Loucy (cell line): ENCODE data around the gene MPL.

Source experiments
- H2AFZ ChIP-seq: fragments of 200-600 bp; sonication (generic); 2 replicates; pipeline ENCODE4 v1.6.0; 2016; ENCODE audit warnings: antibody characterized with exemption, mild to moderate bottlenecking, low read length, moderate library complexity
- H3F3A ChIP-seq: fragments of 200-600 bp; 2 replicates; pipeline ENCODE4 v1.6.0; 2016; ENCODE audit warnings: antibody characterized with exemption, low read depth, mild to moderate bottlenecking
- H3K27me3 ChIP-seq: fragments of 200-600 bp; sonication (generic); 2 replicates; pipeline ENCODE4 v1.6.1; 2014; ENCODE audit warnings: low read length, mild to moderate bottlenecking; ENCODE audit not compliant: insufficient read depth, poor library complexity, severe bottlenecking
- H3K36me3 ChIP-seq: fragments of 200-600 bp; sonication (generic); 2 replicates; pipeline ENCODE4 v1.6.1; 2016; ENCODE audit warnings: low read length; ENCODE audit not compliant: insufficient read depth
- H3K4me1 ChIP-seq: fragments of 200-600 bp; sonication (generic); 2 replicates; pipeline ENCODE4 v1.5.1; 2014; ENCODE audit warnings: low read length, mild to moderate bottlenecking; ENCODE audit not compliant: insufficient read depth, poor library complexity, severe bottlenecking
- H3K4me2 ChIP-seq: fragments of 200-600 bp; sonication (generic); 2 replicates; pipeline ENCODE4 v1.6.0; 2014; ENCODE audit warnings: antibody characterized with exemption, low read length, low read depth, mild to moderate bottlenecking; ENCODE audit not compliant: poor library complexity, severe bottlenecking
- H3K4me3 ChIP-seq: fragments of 200-600 bp; sonication (generic); 2 replicates; pipeline ENCODE4 v1.5.1; 2014; ENCODE audit warnings: low read length, mild to moderate bottlenecking, mixed read lengths; ENCODE audit not compliant: poor library complexity, severe bottlenecking
- H3K79me2 ChIP-seq: fragments of 200-600 bp; sonication (generic); 2 replicates; pipeline ENCODE4 v1.6.1; 2014; ENCODE audit warnings: low read length; ENCODE audit not compliant: insufficient read depth
- H3K9ac ChIP-seq: fragments of 200-600 bp; sonication (generic); 2 replicates; pipeline ENCODE4 v1.6.0; 2014; ENCODE audit warnings: mild to moderate bottlenecking, low read depth, low read length, moderate library complexity; ENCODE audit not compliant: poor library complexity, severe bottlenecking
- H3K9me2 ChIP-seq: fragments of 200-600 bp; sonication (generic); replicated peaks from 2 replicates; pipeline ENCODE4 v1.6.1; 2016; ENCODE audit warnings: low read depth, low read length, mixed read lengths
- H3K9me3 ChIP-seq: fragments of 200-600 bp; sonication (generic); 2 replicates; pipeline ENCODE4 v1.6.1; 2014; ENCODE audit warnings: mild to moderate bottlenecking, antibody characterized with exemption, low read length, low read depth; ENCODE audit not compliant: insufficient read depth
- H4K20me1 ChIP-seq: fragments of 200-600 bp; sonication (generic); 2 replicates; pipeline ENCODE4 v1.6.0; 2014; ENCODE audit warnings: antibody characterized with exemption, low read length, mild to moderate bottlenecking; ENCODE audit not compliant: insufficient read depth, poor library complexity, severe bottlenecking
- EZH2phosphoT487 ChIP-seq: fragments of 200-600 bp; IDR thresholded peaks from 2 replicates; pipeline ENCODE4 v1.6.1; 2018; ENCODE audit warnings: antibody characterized with exemption, mild to moderate bottlenecking, moderate library complexity, borderline replicate concordance
- TF ChIP-seq, protein P1 (sequence below): fragments of 200-600 bp; sonication (generic); conservative IDR thresholded peaks from 2 replicates; pipeline ENCODE4 v1.5.1; 2014; ENCODE audit warnings: mild to moderate bottlenecking, antibody characterized with exemption, low read length

Gene MPL

GRCh38 chr1:43337588-43337987 lies at the start of gene MPL:
Gene MPL, plus strand, starts transcription at chr1:43337818. Its CDS starts 31 bp downstream, at chr1:43337849.
- TF ChIP-seq, protein P1, sequence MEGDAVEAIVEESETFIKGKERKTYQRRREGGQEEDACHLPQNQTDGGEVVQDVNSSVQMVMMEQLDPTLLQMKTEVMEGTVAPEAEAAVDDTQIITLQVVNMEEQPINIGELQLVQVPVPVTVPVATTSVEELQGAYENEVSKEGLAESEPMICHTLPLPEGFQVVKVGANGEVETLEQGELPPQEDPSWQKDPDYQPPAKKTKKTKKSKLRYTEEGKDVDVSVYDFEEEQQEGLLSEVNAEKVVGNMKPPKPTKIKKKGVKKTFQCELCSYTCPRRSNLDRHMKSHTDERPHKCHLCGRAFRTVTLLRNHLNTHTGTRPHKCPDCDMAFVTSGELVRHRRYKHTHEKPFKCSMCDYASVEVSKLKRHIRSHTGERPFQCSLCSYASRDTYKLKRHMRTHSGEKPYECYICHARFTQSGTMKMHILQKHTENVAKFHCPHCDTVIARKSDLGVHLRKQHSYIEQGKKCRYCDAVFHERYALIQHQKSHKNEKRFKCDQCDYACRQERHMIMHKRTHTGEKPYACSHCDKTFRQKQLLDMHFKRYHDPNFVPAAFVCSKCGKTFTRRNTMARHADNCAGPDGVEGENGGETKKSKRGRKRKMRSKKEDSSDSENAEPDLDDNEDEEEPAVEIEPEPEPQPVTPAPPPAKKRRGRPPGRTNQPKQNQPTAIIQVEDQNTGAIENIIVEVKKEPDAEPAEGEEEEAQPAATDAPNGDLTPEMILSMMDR: no peak
- no peak for TF ChIP-seq EZH2phosphoT487
- H3K36me3 ChIP-seq: no peaks in the 10 kb centered on the region
- no peaks in the 10 kb centered on the region for H3K27me3 ChIP-seq
- no peaks in the 10 kb centered on the region for H3K79me2 ChIP-seq
- H3K4me2 ChIP-seq: peak within 1 kb of the TSS; percentile 62
- H3K9ac ChIP-seq: peak within 1 kb of the TSS; percentile 46
- no peaks in the 10 kb centered on the region for H3K9me3 ChIP-seq
- peak within 1 kb of the TSS; percentile 62 for H3K4me3 ChIP-seq
- H3F3A ChIP-seq: no peaks in the 10 kb centered on the region
- H4K20me1 ChIP-seq: no peaks in the 10 kb centered on the region
- H2AFZ ChIP-seq: peak within 1 kb of the TSS; percentile 57
- H3K4me1 ChIP-seq: peaks cover 16% of the 10 kb centered on the region
- H3K9me2 ChIP-seq: no peaks in the 10 kb centered on the region

GRCh38 chr1:43288058-43288784 lies 49.4 kb upstream of the MPL start:
- Histone ChIP-seq H3F3A (no peaks in the 10 kb centered on the region), H3K4me1 (no peaks in the 10 kb centered on the region), H3K9me3 (no peaks in the 10 kb centered on the region), H3K9me2 (no peaks in the 10 kb centered on the region), H3K4me2 (no peak overlapping the region), H3K36me3 (no peaks in the 10 kb centered on the region), H3K9ac (no peak overlapping the region), H2AFZ (no peak overlapping the region), H4K20me1 (no peaks in the 10 kb centered on the region), H3K4me3 (no peak overlapping the region), H3K79me2 (no peaks in the 10 kb centered on the region), H3K27me3 (peaks cover 5% of the 10 kb centered on the region)
- TF ChIP-seq, protein P1: no peak
- TF ChIP-seq EZH2phosphoT487: no peak

- Histone ChIP-seq H3K9me2 (no peaks in the 10 kb centered on the region), H3K4me3 (no peak overlapping the region), H3K4me2 (no peak overlapping the region), H3K27me3 (peaks cover 5% of the 10 kb centered on the region), H2AFZ (no peak overlapping the region), H3K9ac (no peak overlapping the region), H4K20me1 (no peaks in the 10 kb centered on the region), H3K4me1 (no peaks in the 10 kb centered on the region), H3K79me2 (no peaks in the 10 kb centered on the region), H3K9me3 (no peaks in the 10 kb centered on the region), H3F3A (no peaks in the 10 kb centered on the region), H3K36me3 (no peaks in the 10 kb centered on the region)
- TF ChIP-seq, protein P1: no peak
- TF ChIP-seq EZH2phosphoT487: no peak
Measured at GRCh38 chr1:43288785-43289706, 48.6 kb upstream of the MPL start.
